IMR-90 (cell line): ENCODE results near the gene PCDHA5. TPM values are rescaled to one million over a fixed set of nuclear protein-coding genes. Genes with fewer than 3 reads are reported as not detected.

ENCODE experiments used
- ATAC-seq: fragments of 200-7000 bp; cut with Tn5 transposase; 2 replicates; pipeline ENCODE4 v1.9.1; 2020; ENCODE audit warnings: low read depth, mild to moderate bottlenecking, moderate library complexity
- BruUV-seq: library from RNA; stranded (reverse); fragments of 400-500 nt; replicated peaks from 2 replicates; lab custom pipeline; 2021; lab: Mats Ljungman, UMichigan
- CTCF ChIA-PET: fragments of 300-600 bp; formaldehyde crosslinking; extraction: SDS; loops from one replicate; lab custom pipeline; 2021; ENCODE audit warnings: antibody characterized with exemption; lab: Yijun Ruan, JAX
- POLR2A ChIA-PET: fragments of 300-600 bp; sonication (Branson Sonifier 250); formaldehyde crosslinking; loops from one replicate; lab custom pipeline; 2022; ENCODE audit warnings: antibody characterized with exemption; ENCODE audit not compliant: unreplicated experiment; lab: Charles Lee
- DNase-seq: peaks from one replicate; pipeline ENCODE4 v3.0.0; 2013
- H2AFZ ChIP-seq: replicated peaks from 2 replicates; pipeline ENCODE3; 2013; ENCODE audit warnings: low read length, mild to moderate bottlenecking; ENCODE audit not compliant: poor library complexity
- H2AK5ac ChIP-seq: 2 replicates; pipeline ENCODE4 v1.6.1; 2013; ENCODE audit warnings: low read depth, low read length, inconsistent platforms
- H2AK9ac ChIP-seq: replicated peaks from 2 replicates; pipeline ENCODE3; 2013; ENCODE audit warnings: mild to moderate bottlenecking, low read depth, low read length, moderate library complexity; ENCODE audit not compliant: poor library complexity
- H2BK120ac ChIP-seq: 2 replicates; pipeline ENCODE4 v1.6.1; 2013; ENCODE audit warnings: low read depth, low read length, inconsistent platforms
- H2BK15ac ChIP-seq: 3 replicates; pipeline ENCODE4 v1.6.1; 2013; ENCODE audit warnings: low read depth, low read length, inconsistent platforms
- H2BK20ac ChIP-seq: 2 replicates; pipeline ENCODE4 v1.6.1; 2013; ENCODE audit warnings: low read depth, mild to moderate bottlenecking, inconsistent platforms, low read length, moderate library complexity
- H2BK5ac ChIP-seq: 2 replicates; pipeline ENCODE4 v1.6.1; 2013; ENCODE audit warnings: mild to moderate bottlenecking, low read depth, low read length, inconsistent platforms; ENCODE audit not compliant: poor library complexity, severe bottlenecking
- H3K14ac ChIP-seq: replicated peaks from 2 replicates; pipeline ENCODE4 v1.6.1; 2013; ENCODE audit warnings: low read depth, low read length, inconsistent platforms
- H3K18ac ChIP-seq: 2 replicates; pipeline ENCODE4 v1.6.1; 2013; ENCODE audit warnings: low read depth, low read length, control low read depth
- H3K23ac ChIP-seq: 2 replicates; pipeline ENCODE4 v1.6.1; 2013; ENCODE audit warnings: low read depth, low read length, inconsistent platforms
- H3K27ac ChIP-seq: 2 replicates; pipeline ENCODE4 v1.5.1; 2013; ENCODE audit warnings: mild to moderate bottlenecking, control low read depth, low read length; ENCODE audit not compliant: insufficient read depth
- H3K27me3 ChIP-seq: 2 replicates; pipeline ENCODE4 v1.6.1; 2013; ENCODE audit warnings: low read length; ENCODE audit not compliant: control insufficient read depth, insufficient read depth
- H3K36me3 ChIP-seq: 2 replicates; pipeline ENCODE4 v1.6.1; 2013; ENCODE audit warnings: low read length, mixed read lengths; ENCODE audit not compliant: control insufficient read depth, insufficient read depth
- H3K4ac ChIP-seq: 2 replicates; pipeline ENCODE4 v1.6.1; 2013; ENCODE audit warnings: low read depth, low read length, inconsistent platforms
- H3K4me1 ChIP-seq: 2 replicates; pipeline ENCODE4 v1.6.1; 2013; ENCODE audit warnings: low read length, mixed read lengths; ENCODE audit not compliant: control insufficient read depth, insufficient read depth
- H3K4me2 ChIP-seq: 2 replicates; pipeline ENCODE4 v1.6.1; 2013; ENCODE audit warnings: low read depth, mild to moderate bottlenecking, control low read depth, low read length, moderate library complexity
- H3K4me3 ChIP-seq: 2 replicates; pipeline ENCODE4 v1.5.1; 2013; ENCODE audit warnings: low read depth, mild to moderate bottlenecking, control low read depth, low read length, moderate library complexity; ENCODE audit not compliant: insufficient read depth
- H3K56ac ChIP-seq: 2 replicates; pipeline ENCODE4 v1.6.1; 2013; ENCODE audit warnings: low read length, inconsistent platforms; ENCODE audit not compliant: insufficient read depth; ENCODE audit errors: extremely low read depth
- H3K79me1 ChIP-seq, 2 experiments: 2 replicates each; pipeline ENCODE4 v1.6.1; 2013; ENCODE audit warnings: low read length in 2 of 2, inconsistent platforms in 1 of 2, low read depth in 1 of 2
- H3K9ac ChIP-seq: 2 replicates; pipeline ENCODE4 v1.6.1; 2013; ENCODE audit warnings: low read depth, low read length, control low read depth
- H3K9me1 ChIP-seq: 2 replicates; pipeline ENCODE4 v1.6.1; 2013; ENCODE audit warnings: low read length, inconsistent platforms; ENCODE audit not compliant: insufficient read depth
- H3K9me3 ChIP-seq: 2 replicates; pipeline ENCODE4 v1.6.1; 2013; ENCODE audit warnings: low read length; ENCODE audit not compliant: control insufficient read depth, insufficient read depth
- H4K20me1 ChIP-seq: 2 replicates; pipeline ENCODE4 v1.6.1; 2013; ENCODE audit warnings: low read length, inconsistent platforms; ENCODE audit not compliant: insufficient read depth
- H4K5ac ChIP-seq: 2 replicates; pipeline ENCODE4 v1.6.1; 2013; ENCODE audit warnings: mild to moderate bottlenecking, low read depth, low read length, control low read depth
- H4K8ac ChIP-seq, 2 experiments: 2 replicates each; pipeline ENCODE4 v1.6.1; 2013; ENCODE audit warnings: low read depth in 2 of 2, low read length in 2 of 2, control low read depth in 1 of 2, inconsistent platforms in 1 of 2
- H4K91ac ChIP-seq: 2 replicates; pipeline ENCODE4 v1.6.1; 2013; ENCODE audit warnings: low read depth, low read length, inconsistent platforms; ENCODE audit not compliant: insufficient read depth
- BHLHE40 ChIP-seq: fragments of 150-350 bp; IDR thresholded peaks from 2 replicates; pipeline ENCODE4 v1.6.1; 2016; ENCODE audit warnings: mild to moderate bottlenecking, low read depth, low read length
- CEBPB ChIP-seq: IDR thresholded peaks from 2 replicates; pipeline ENCODE4 v1.6.1; 2012; ENCODE audit warnings: low read depth, low read length, improper control_type of control experiment
- CHD1 ChIP-seq: IDR thresholded peaks from 2 replicates; pipeline ENCODE4 v1.6.1; 2012; ENCODE audit warnings: low read depth, low read length, improper control_type of control experiment
- FOS ChIP-seq: fragments of 150-350 bp; IDR thresholded peaks from 2 replicates; pipeline ENCODE4 v1.6.1; 2016; ENCODE audit warnings: low read depth, low read length
- MAZ ChIP-seq: IDR thresholded peaks from 2 replicates; pipeline ENCODE4 v1.6.1; 2012; ENCODE audit warnings: low read depth, mild to moderate bottlenecking, low read length, improper control_type of control experiment, moderate library complexity, borderline replicate concordance
- MXI1 ChIP-seq: IDR thresholded peaks from 2 replicates; pipeline ENCODE4 v1.6.1; 2012; ENCODE audit warnings: low read depth, mild to moderate bottlenecking, low read length, moderate library complexity, borderline replicate concordance
- NFE2L2 ChIP-seq: fragments of 150-350 bp; IDR thresholded peaks from 2 replicates; pipeline ENCODE4 v1.6.1; 2016; ENCODE audit warnings: low read depth, mild to moderate bottlenecking, low read length
- POLR2A ChIP-seq: IDR thresholded peaks from 2 replicates; pipeline ENCODE4 v1.6.1; 2012; ENCODE audit warnings: mild to moderate bottlenecking, low read depth, low read length
- RAD21 ChIP-seq: IDR thresholded peaks from 2 replicates; pipeline ENCODE4 v1.6.1; 2012; ENCODE audit warnings: low read length, improper control_type of control experiment
- RCOR1 ChIP-seq: IDR thresholded peaks from 2 replicates; pipeline ENCODE4 v1.6.1; 2012; ENCODE audit warnings: mild to moderate bottlenecking, low read length, improper control_type of control experiment; ENCODE audit not compliant: insufficient replicate concordance
- RFX5 ChIP-seq: IDR thresholded peaks from 2 replicates; pipeline ENCODE4 v1.8.0; 2012; ENCODE audit warnings: low read depth, mild to moderate bottlenecking, low read length, moderate library complexity
- WGBS, 2 experiments: methylation state at CpG; one replicate each; pipeline versions ENCODE4 v1.1.5 to v1.1.7; 2013; ENCODE audit warnings: missing lambda C conversion rate in 2 of 2; ENCODE audit not compliant: insufficient read length in 1 of 2; ENCODE audit errors: extremely low coverage in 2 of 2; 5-methylcytosine and 5-hydroxymethylcytosine counted together
- dilution Hi-C: fragments of 300-500 bp; cut with HindIII; formaldehyde crosslinking; loops from one replicate; pipeline ENCODE4 v1.14.3; 2018; ENCODE audit warnings: low sequenced_read_pairs; ENCODE audit not compliant: unreplicated experiment
- in situ Hi-C: fragments of 300-500 bp; cut with MboI; formaldehyde crosslinking; loops from 3 replicates; pipeline ENCODE4 v1.14.3; 2019; ENCODE audit warnings: low sequenced_read_pairs, inconsistent platforms, mixed read lengths
- intact Hi-C: fragments of 100-400 bp; cut with micrococcal nuclease; formaldehyde crosslinking; loops from 2 replicates; pipeline ENCODE4 v1.10.0; 2022
- polyA plus RNA-seq, 3 experiments: library from polyadenylated mRNA; depleted of rRNA; stranded (reverse); fragments of >200 nt; gene quantifications; 2 replicates each; pipeline ENCODE4 v1.2.3, GENCODE V29; 2012; ENCODE audit warnings: low replicate concordance in 1 of 3
- total RNA-seq: library from RNA; depleted of rRNA; stranded (reverse); fragments of >200 nt; gene quantifications from 2 replicates; pipeline ENCODE4 v1.2.3, GENCODE V29; 2012
- TF ChIP-seq, protein P1 (sequence below): conservative IDR thresholded peaks from 2 replicates; pipeline ENCODE4 v1.5.1; 2012; ENCODE audit warnings: mild to moderate bottlenecking, low read depth, low read length, improper control_type of control experiment
- TF ChIP-seq, protein P2 (sequence below): fragments of 150-350 bp; IDR thresholded peaks from 2 replicates; pipeline ENCODE4 v1.6.1; 2017; ENCODE audit warnings: mild to moderate bottlenecking, antibody characterized with exemption, low read length, low read depth

The PCDHA5 gene
- total and polyA plus RNA-seq, 2 of the 4 experiments (the other 2 are of a cell fraction) = not detected

DNA sequence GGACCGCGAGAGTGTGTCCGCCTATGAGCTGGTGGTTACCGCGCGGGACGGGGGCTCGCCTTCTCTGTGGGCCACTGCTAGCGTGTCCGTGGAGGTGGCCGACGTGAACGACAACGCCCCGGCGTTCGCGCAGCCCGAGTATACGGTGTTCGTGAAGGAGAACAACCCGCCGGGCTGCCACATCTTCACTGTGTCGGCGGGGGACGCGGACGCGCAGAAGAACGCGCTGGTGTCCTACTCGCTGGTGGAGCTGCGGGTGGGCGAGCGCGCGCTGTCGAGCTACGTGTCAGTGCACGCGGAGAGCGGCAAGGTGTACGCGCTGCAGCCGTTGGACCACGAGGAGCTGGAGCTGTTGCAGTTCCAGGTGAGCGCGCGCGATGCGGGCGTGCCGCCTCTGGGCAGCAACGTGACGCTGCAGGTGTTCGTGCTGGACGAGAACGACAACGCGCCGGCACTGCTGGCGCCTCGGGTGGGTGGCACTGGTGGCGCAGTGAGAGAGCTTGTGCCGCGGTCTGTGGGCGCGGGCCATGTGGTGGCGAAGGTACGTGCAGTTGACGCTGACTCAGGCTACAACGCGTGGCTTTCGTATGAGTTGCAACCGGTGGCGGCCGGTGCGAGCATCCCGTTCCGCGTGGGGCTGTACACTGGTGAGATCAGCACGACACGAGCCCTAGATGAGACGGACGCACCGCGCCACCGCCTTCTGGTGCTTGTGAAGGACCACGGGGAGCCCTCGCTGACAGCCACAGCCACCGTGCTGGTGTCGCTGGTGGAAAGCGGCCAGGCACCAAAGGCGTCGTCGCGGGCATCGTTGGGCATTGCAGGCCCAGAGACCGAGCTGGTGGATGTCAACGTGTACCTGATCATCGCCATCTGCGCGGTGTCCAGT is 14.5 kb downstream of the PCDHA5 start:
- Histone ChIP-seq H3K14ac (no peak overlapping the region), H3K56ac (no peak overlapping the region), H3K4me2 (no peak overlapping the region), H3K18ac (no peak overlapping the region), H4K20me1 (no peaks in the 10 kb centered on the region), H3K9ac (no peak overlapping the region), H2BK5ac (no peak overlapping the region), H3K4me1 (no peaks in the 10 kb centered on the region), H3K9me1 (no peaks in the 10 kb centered on the region), H3K27ac (no peak overlapping the region), H2AK5ac (no peak overlapping the region), H3K4ac (no peak overlapping the region), H2BK20ac (no peak overlapping the region), H2BK15ac (no peak overlapping the region), H2BK120ac (no peak overlapping the region), H3K36me3 (no peaks in the 10 kb centered on the region), H3K27me3 (no peaks in the 10 kb centered on the region), H4K91ac (no peak overlapping the region), H3K9me3 (peaks cover 17% of the 10 kb centered on the region), H2AK9ac (no peak overlapping the region), H4K8ac (no peak overlapping the region), H4K5ac (no peak overlapping the region), H2AFZ (no peak overlapping the region), H3K79me1 (no peaks in the 10 kb centered on the region), H3K23ac (no peak overlapping the region), H3K4me3 (no peak overlapping the region)
- TF ChIP-seq CEBPB = no peak
- no peak for TF ChIP-seq BHLHE40
- TF ChIP-seq, protein P1, sequence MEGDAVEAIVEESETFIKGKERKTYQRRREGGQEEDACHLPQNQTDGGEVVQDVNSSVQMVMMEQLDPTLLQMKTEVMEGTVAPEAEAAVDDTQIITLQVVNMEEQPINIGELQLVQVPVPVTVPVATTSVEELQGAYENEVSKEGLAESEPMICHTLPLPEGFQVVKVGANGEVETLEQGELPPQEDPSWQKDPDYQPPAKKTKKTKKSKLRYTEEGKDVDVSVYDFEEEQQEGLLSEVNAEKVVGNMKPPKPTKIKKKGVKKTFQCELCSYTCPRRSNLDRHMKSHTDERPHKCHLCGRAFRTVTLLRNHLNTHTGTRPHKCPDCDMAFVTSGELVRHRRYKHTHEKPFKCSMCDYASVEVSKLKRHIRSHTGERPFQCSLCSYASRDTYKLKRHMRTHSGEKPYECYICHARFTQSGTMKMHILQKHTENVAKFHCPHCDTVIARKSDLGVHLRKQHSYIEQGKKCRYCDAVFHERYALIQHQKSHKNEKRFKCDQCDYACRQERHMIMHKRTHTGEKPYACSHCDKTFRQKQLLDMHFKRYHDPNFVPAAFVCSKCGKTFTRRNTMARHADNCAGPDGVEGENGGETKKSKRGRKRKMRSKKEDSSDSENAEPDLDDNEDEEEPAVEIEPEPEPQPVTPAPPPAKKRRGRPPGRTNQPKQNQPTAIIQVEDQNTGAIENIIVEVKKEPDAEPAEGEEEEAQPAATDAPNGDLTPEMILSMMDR = no peak
- no peak for TF ChIP-seq FOS
- TF ChIP-seq RAD21 = no peak
- TF ChIP-seq RFX5 = no peak
- no peak for TF ChIP-seq NFE2L2
- TF ChIP-seq MXI1 = no peak
- no peak for TF ChIP-seq MAZ
- TF ChIP-seq, protein P2, sequence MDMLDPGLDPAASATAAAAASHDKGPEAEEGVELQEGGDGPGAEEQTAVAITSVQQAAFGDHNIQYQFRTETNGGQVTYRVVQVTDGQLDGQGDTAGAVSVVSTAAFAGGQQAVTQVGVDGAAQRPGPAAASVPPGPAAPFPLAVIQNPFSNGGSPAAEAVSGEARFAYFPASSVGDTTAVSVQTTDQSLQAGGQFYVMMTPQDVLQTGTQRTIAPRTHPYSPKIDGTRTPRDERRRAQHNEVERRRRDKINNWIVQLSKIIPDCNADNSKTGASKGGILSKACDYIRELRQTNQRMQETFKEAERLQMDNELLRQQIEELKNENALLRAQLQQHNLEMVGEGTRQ = no peak
- no peak for TF ChIP-seq RCOR1
- TF ChIP-seq POLR2A = no peak
- TF ChIP-seq CHD1 = no peak
- WGBS, 2 experiments = 44% methylated on average over 79 of the region's 103 CpGs; no CpG with 5 or more reads in 1 of the 2 experiments
- CTCF ChIA-PET = no interaction called here
- no peak for ATAC-seq
- no peak for DNase-seq
- intact Hi-C loops = no loop called here
- dilution Hi-C loops = no loop called here
- in situ Hi-C loops = no loop called here
- BruUV-seq = no TSS peak
- POLR2A ChIA-PET = no interaction called here
